ENCODE data around the gene FRAS1.

FRAS1 gene

GRCh38 chr4:78138252-78138651 is 81.1 kb downstream of the FRAS1 start:
- H3K4me3 Mint-ChIP-seq, result no peak overlapping the region
- no peak for TF ChIP-seq CTCF (IDR thresholded peaks at IDR 0.05)
- H3K27ac Mint-ChIP-seq, result peak overlapping the region; percentile 71
- H3K36me3 Mint-ChIP-seq (ENCODE audit: low read depth), result peaks cover 9% of the 10 kb centered on the region
- H3K9me3 Mint-ChIP-seq, result peaks cover 22% of the 10 kb centered on the region
- no peak for DNase-seq
- H3K4me1 Mint-ChIP-seq, result peaks cover 8% of the 10 kb centered on the region
- no peaks in the 10 kb centered on the region for H3K27me3 Mint-ChIP-seq (ENCODE audit: low read depth, poor library complexity)

- Mint-ChIP-seq H3K4me1 (peaks cover 19% of the 10 kb centered on the region), H3K27ac (no peak overlapping the region), H3K36me3 (ENCODE audit: low read depth) (peaks cover 9% of the 10 kb centered on the region), H3K27me3 (ENCODE audit: low read depth, poor library complexity) (no peaks in the 10 kb centered on the region), H3K9me3 (peaks cover 22% of the 10 kb centered on the region), H3K4me3 (no peak overlapping the region)
- no peak for TF ChIP-seq CTCF (IDR thresholded peaks at IDR 0.05)
- no peak for DNase-seq
These were observed 86.5 kb downstream of the FRAS1 start for GRCh38 chr4:78143634-78144033.

GRCh38 chr4:78145008-78145407 is 87.9 kb downstream of the FRAS1 start:
- no peak for TF ChIP-seq CTCF (IDR thresholded peaks at IDR 0.05)
- Mint-ChIP-seq H3K27me3 (ENCODE audit: low read depth, poor library complexity) (no peaks in the 10 kb centered on the region), H3K36me3 (ENCODE audit: low read depth) (peaks cover 9% of the 10 kb centered on the region)

GRCh38 chr4:78145622-78146021 is 88.5 kb downstream of the FRAS1 start:
- Mint-ChIP-seq H3K4me3 (no peak overlapping the region), H3K27me3 (ENCODE audit: low read depth, poor library complexity) (no peaks in the 10 kb centered on the region), H3K9me3 (peaks cover 21% of the 10 kb centered on the region), H3K36me3 (ENCODE audit: low read depth) (peaks cover 9% of the 10 kb centered on the region), H3K27ac (peak overlapping the region; percentile 19), H3K4me1 (peaks cover 35% of the 10 kb centered on the region)
- TF ChIP-seq CTCF (IDR thresholded peaks at IDR 0.05), result no peak
- DNase-seq, result no peak

More at GRCh38 chr4:78145008-78145407, 87.9 kb downstream of the FRAS1 start:
- Mint-ChIP-seq H3K9me3 (peaks cover 22% of the 10 kb centered on the region), H3K4me1 (peaks cover 29% of the 10 kb centered on the region), H3K27ac (no peak overlapping the region), H3K4me3 (no peak overlapping the region)
- no peak for DNase-seq

- peak overlapping the region; percentile 47 for H3K4me3 Mint-ChIP-seq
- peaks cover 2% of the 10 kb centered on the region for H3K27me3 Mint-ChIP-seq (ENCODE audit: low read depth, poor library complexity)
- TF ChIP-seq CTCF (IDR thresholded peaks at IDR 0.05), result no peak
- H3K9me3 Mint-ChIP-seq, result no peaks in the 10 kb centered on the region
- H3K27ac Mint-ChIP-seq, result peak overlapping the region; percentile 94
- DNase-seq, result peak; percentile 53
- peaks cover 55% of the 10 kb centered on the region for H3K4me1 Mint-ChIP-seq
- no peaks in the 10 kb centered on the region for H3K36me3 Mint-ChIP-seq (ENCODE audit: low read depth)
These were observed 92.8 kb downstream of the FRAS1 start for GRCh38 chr4:78149751-78150542.

GRCh38 chr4:78150543-78150864 is 93.4 kb downstream of the FRAS1 start:
- H3K27me3 Mint-ChIP-seq (ENCODE audit: low read depth, poor library complexity), result peaks cover 2% of the 10 kb centered on the region
- H3K4me3 Mint-ChIP-seq, result peak overlapping the region; percentile 4
- no peaks in the 10 kb centered on the region for H3K36me3 Mint-ChIP-seq (ENCODE audit: low read depth)
- peaks cover 56% of the 10 kb centered on the region for H3K4me1 Mint-ChIP-seq
- H3K9me3 Mint-ChIP-seq, result no peaks in the 10 kb centered on the region
- peak overlapping the region; percentile 68 for H3K27ac Mint-ChIP-seq
- no peak for TF ChIP-seq CTCF (IDR thresholded peaks at IDR 0.05)
- no peak for DNase-seq
